GF-D8 (cell line): ENCODE data around the gene TRAP1.

Experiments
- DNase-seq: peaks from one replicate; lab custom pipeline; 2025; lab: John Stamatoyannopoulos, UW

The TRAP1 gene

GRCh38 chr16:3717235-3718018, at the start of gene TRAP1:
TRAP1 (minus strand) TSS chr16:3717524; CDS start chr16:3717508, 16 bp downstream.
- peak; percentile 52 for DNase-seq

GRCh38 chr16:3766177-3766576, 48.9 kb upstream of the TRAP1 start:
- no peak for DNase-seq

- DNase-seq, result no peak
These were observed 47.1 kb upstream of the TRAP1 start for GRCh38 chr16:3764409-3764808.

GRCh38 chr16:3762107-3762750, 44.9 kb upstream of the TRAP1 start:
- no peak for DNase-seq

GRCh38 chr16:3761375-3762106, 44.2 kb upstream of the TRAP1 start:
- no peak for DNase-seq

- no peak for DNase-seq
These were observed 43.2 kb upstream of the TRAP1 start for GRCh38 chr16:3760518-3760917.

- DNase-seq, result no peak
These were observed 42.4 kb upstream of the TRAP1 start for GRCh38 chr16:3759736-3760135.

GRCh38 chr16:3756113-3756512, 38.8 kb upstream of the TRAP1 start:
- DNase-seq, result no peak

- DNase-seq, result no peak
These were observed 37.9 kb upstream of the TRAP1 start for GRCh38 chr16:3755249-3755648.

- no peak for DNase-seq
These were observed 37.4 kb upstream of the TRAP1 start for GRCh38 chr16:3754772-3755171.

GRCh38 chr16:3754081-3754703, 36.9 kb upstream of the TRAP1 start:
- no peak for DNase-seq

GRCh38 chr16:3752984-3753383, 35.7 kb upstream of the TRAP1 start:
- no peak for DNase-seq

- no peak for DNase-seq
These were observed 34.6 kb upstream of the TRAP1 start for GRCh38 chr16:3751878-3752277.

- no peak for DNase-seq
These were observed 31.0 kb upstream of the TRAP1 start for GRCh38 chr16:3748307-3748706.

- DNase-seq, result no peak
These were observed 28.5 kb upstream of the TRAP1 start for GRCh38 chr16:3745751-3746355.

GRCh38 chr16:3744018-3744417, 26.7 kb upstream of the TRAP1 start:
- no peak for DNase-seq

- DNase-seq, result no peak
These were observed 23.6 kb upstream of the TRAP1 start for GRCh38 chr16:3740934-3741333.

- no peak for DNase-seq
These were observed 22.9 kb upstream of the TRAP1 start for GRCh38 chr16:3740186-3740585.

GRCh38 chr16:3739636-3740035, 22.3 kb upstream of the TRAP1 start:
- no peak for DNase-seq

- no peak for DNase-seq
These were observed 21.2 kb upstream of the TRAP1 start for GRCh38 chr16:3738541-3738940.

GRCh38 chr16:3738128-3738527, 20.8 kb upstream of the TRAP1 start:
- DNase-seq, result no peak

- no peak for DNase-seq
These were observed 19.9 kb upstream of the TRAP1 start for GRCh38 chr16:3737181-3737580.
